Ascending aorta (tissue), 2 donors: Measurements from ENCODE around the gene AUTS2. TPM values are rescaled to one million over a fixed set of nuclear protein-coding genes. Genes with fewer than 3 reads are reported as not detected.

Experiments
- DNase-seq, 2 donors: peaks; one replicate each; pipeline ENCODE4 v3.0.0-alpha.2; 2019; ENCODE audit warnings: low spot score in 2 of 2
- H3K27ac ChIP-seq, 2 donors: fragments of 200-600 bp; sonication (generic); one replicate each; pipeline ENCODE4 v1.5.1; 2016 to 2017; ENCODE audit warnings: mild to moderate bottlenecking in 1 of 2
- H3K27me3 ChIP-seq: fragments of 200-600 bp; sonication (generic); one replicate; pipeline ENCODE4 v1.5.1; 2017
- H3K36me3 ChIP-seq, 2 donors: fragments of 200-600 bp; sonication (generic); one replicate each; pipeline ENCODE4 v1.5.1; 2016
- H3K4me1 ChIP-seq, 2 donors: fragments of 200-600 bp; sonication (generic); one replicate each; pipeline ENCODE4 v1.5.1; 2016 to 2017; ENCODE audit warnings: mild to moderate bottlenecking in 1 of 2
- H3K4me3 ChIP-seq, 2 donors: fragments of 200-600 bp; sonication (generic); one replicate each; pipeline ENCODE4 v1.5.1; 2016 to 2017; ENCODE audit warnings: mild to moderate bottlenecking in 1 of 2
- H3K9me3 ChIP-seq, 2 donors: fragments of 200-600 bp; sonication (generic); one replicate each; pipeline ENCODE4 v1.5.1; 2016
- intact Hi-C: fragments of 100-400 bp; cut with DNase I; formaldehyde crosslinking; loops from one replicate; pipeline ENCODE4 v1.15.1; 2023
- total RNA-seq: library from RNA; depleted of rRNA; stranded (reverse); fragments of >200 nt; gene quantifications from one replicate; pipeline ENCODE4 v1.1.0, GENCODE V29; 2016
- TF ChIP-seq, protein P1 (sequence below), 3 experiments: fragments of 200-600 bp in 2 of 3; fragments of 450-650 bp in 1 of 3; sonication (generic) in 2 of 3; IDR thresholded peaks; one replicate each; pipeline ENCODE4 v1.5.1; 2016 to 2019; ENCODE audit warnings: antibody characterized with exemption in 3 of 3, mild to moderate bottlenecking in 1 of 3, moderate library complexity in 1 of 3

Gene AUTS2
- total RNA-seq, 1 donor from 2014 or later = 90.4 TPM

DNA sequence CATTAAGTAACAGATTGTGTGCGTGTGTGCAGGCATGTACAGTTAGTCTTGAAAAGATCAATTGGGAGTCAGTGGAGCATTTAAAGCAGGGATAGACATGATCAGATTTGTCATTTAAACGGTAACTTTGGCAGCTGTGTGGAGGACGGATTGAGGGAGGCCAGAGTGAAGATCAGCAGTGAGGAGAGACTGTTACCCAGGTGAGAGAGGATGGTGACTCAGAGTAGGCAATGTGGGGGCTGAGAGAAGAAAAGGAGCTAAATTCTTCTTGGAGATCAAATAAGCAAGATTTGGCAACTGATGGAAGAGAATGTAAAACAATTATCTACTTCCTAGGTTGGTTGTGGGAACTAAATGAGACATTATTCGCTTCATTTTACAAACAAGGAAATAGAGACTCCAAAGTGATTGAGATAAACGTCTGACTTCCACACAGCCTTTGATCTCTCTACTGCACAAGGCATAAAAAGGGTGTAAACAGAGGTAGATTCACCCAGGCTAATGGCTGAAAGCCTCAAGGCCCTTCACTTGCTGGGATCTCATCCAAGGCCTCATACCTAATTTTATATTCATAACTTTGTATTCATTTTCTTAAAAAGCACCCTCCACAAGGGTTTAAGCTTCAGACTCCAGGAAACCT is 868.6 kb downstream of the AUTS2 start:
- no peaks in the 10 kb centered on the region for H3K4me1 ChIP-seq
- H3K4me3 ChIP-seq = no peak overlapping the region
- no peak overlapping the region for H3K27ac ChIP-seq
- intact Hi-C loops = no loop called here
- H3K27me3 ChIP-seq = no peaks in the 10 kb centered on the region
- no peaks in the 10 kb centered on the region for H3K9me3 ChIP-seq
- no peak for DNase-seq
- TF ChIP-seq, protein P1, sequence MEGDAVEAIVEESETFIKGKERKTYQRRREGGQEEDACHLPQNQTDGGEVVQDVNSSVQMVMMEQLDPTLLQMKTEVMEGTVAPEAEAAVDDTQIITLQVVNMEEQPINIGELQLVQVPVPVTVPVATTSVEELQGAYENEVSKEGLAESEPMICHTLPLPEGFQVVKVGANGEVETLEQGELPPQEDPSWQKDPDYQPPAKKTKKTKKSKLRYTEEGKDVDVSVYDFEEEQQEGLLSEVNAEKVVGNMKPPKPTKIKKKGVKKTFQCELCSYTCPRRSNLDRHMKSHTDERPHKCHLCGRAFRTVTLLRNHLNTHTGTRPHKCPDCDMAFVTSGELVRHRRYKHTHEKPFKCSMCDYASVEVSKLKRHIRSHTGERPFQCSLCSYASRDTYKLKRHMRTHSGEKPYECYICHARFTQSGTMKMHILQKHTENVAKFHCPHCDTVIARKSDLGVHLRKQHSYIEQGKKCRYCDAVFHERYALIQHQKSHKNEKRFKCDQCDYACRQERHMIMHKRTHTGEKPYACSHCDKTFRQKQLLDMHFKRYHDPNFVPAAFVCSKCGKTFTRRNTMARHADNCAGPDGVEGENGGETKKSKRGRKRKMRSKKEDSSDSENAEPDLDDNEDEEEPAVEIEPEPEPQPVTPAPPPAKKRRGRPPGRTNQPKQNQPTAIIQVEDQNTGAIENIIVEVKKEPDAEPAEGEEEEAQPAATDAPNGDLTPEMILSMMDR (IDR thresholded peaks at IDR 0.05) = no peak
- no peaks in the 10 kb centered on the region for H3K36me3 ChIP-seq

DNA sequence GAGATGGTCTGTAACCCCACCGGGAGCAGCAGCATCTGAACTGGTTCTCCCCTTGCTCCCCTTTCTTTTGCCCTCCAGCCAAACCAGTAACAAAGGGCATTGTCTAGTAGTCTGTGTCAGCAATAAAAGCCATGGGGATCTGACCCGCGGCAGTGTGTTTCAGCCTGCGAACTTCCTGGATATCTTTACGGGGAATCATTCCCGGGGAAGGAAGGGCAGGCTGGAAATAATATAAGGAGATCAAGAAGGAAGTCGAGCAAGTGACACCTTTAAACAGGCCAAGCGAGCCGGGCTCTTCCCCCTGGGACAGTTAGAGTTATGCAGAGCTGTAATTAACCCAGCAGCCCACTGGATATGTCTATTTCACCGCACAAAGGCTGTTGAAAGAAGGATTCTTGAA is 872.5 kb downstream of the AUTS2 start:
- no peak for DNase-seq
- Histone ChIP-seq H3K27me3 (no peaks in the 10 kb centered on the region), H3K4me1 (no peaks in the 10 kb centered on the region), H3K27ac (no peak overlapping the region), H3K4me3 (no peak overlapping the region), H3K9me3 (no peaks in the 10 kb centered on the region), H3K36me3 (no peaks in the 10 kb centered on the region)
- intact Hi-C loops = no loop called here
- TF ChIP-seq, protein P1 (IDR thresholded peaks at IDR 0.05) = no peak

DNA sequence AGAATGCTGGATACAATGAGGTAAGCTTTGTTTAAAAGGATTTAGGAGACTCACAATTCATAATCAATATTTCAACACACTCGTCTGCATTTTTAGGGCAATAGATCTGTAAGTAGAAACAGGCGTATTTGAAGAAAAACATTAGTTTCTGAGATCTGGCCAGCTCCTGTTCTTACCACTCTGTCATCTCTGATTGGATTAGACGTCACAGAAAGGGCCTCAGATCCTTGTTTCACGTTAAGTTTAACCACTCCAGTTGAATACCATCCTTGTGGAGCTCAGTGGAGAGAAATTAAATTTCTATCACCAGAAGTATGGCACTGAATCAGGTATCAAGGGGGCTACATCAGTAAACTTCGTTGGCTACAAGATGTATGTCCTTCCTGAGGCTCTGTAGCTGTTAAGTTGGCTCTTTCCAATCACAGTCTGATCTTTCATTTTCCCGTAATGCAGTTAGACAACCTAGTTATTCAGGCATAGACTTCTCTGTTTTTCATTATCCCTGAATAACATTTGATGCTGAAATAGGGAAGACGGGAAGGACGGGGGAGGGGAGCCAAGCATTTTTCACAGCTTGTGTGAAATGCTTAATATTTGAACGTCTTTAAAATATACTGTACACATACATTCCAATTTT is 874.4 kb downstream of the AUTS2 start:
- DNase-seq = no peak
- intact Hi-C loops = no loop called here
- TF ChIP-seq, protein P1 (IDR thresholded peaks at IDR 0.05) = no peak

DNA sequence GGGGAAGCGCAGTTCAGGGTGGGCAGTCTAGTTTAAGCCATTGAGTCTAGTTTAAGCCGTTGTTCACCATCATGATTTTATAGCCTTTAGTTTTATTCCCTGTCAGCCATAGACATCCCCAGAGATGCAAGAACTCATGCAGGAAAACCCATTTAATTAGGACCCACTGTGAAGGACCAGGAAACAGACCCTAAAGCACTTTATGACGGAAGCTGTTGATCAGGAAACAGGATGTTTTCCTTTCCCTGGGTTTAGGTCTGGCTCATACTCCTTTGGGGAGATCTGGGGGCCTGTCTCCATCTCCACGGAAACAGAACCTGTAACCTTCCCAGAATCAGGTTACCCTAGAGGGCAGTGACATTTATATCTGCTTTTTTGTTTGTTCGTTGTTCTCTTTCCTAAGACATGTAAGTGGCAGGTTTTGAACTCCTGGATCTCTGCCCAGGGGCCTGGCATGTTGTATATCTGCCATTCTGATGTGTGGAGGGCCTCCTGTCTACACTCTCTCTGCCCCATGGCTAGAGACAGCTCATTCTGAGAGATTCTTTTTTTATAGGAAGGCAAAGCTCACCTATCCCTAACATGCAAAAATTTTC is 876.5 kb downstream of the AUTS2 start:
- Histone ChIP-seq H3K9me3 (no peaks in the 10 kb centered on the region), H3K36me3 (no peaks in the 10 kb centered on the region), H3K27ac (no peak overlapping the region), H3K4me3 (no peak overlapping the region), H3K27me3 (no peaks in the 10 kb centered on the region), H3K4me1 (peaks cover 0 to 3% of the 10 kb centered on the region in 2 donors)
- TF ChIP-seq, protein P1 (IDR thresholded peaks at IDR 0.05) = no peak
- intact Hi-C loops = no loop called here
- no peak for DNase-seq

More for the DNA sequence above, 874.4 kb downstream of the AUTS2 start:
- Histone ChIP-seq H3K36me3 (no peaks in the 10 kb centered on the region), H3K27me3 (no peaks in the 10 kb centered on the region), H3K4me3 (no peak overlapping the region), H3K4me1 (peaks cover 0 to 3% of the 10 kb centered on the region in 2 donors), H3K27ac (no peak overlapping the region), H3K9me3 (no peaks in the 10 kb centered on the region)

DNA sequence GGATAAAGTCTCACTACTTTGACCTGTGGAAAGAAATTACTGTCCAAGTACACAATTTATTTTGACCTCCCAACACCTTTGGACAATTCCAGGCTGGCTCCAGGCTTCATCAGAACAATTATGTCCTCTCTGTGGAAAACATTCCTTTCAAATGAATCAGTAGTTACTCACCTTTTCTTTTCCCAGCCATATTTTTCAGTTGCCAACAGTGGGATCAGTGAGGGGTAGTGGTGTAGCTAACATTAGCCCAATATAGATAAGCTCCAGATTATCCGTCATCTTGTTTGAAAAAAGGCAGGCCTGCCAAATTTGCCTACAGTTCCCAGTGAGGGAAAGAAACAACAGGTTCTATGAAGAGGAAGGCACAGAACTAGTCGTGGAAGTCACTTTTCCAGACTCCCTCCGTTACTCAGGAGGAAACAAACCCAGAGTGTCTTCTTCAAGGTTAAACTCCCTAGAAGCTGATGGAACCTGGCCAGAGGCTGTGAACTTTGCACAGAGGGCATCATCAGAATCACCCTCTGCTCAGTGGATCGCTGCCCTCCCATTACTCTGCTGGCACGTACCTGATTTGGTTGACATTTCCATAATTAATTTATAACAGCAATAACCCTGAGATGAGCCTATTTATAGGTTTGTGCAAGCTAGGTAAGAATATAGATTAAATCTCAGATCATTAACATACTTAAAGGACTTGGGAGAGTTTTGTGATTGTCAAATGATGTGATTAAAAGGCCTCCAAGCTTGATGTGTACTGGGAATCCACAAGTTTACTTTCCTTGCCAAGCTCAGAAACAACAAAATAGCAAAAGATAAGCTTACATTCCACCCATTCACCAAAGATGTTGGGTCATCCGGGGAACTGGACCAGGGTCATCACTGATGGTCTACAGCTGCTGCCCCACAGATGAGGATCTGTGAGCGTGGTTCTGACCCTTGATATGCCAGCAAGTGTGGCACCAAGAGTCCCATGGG is 879.0 kb downstream of the AUTS2 start:
- DNase-seq = no peak
- Histone ChIP-seq H3K27me3 (no peaks in the 10 kb centered on the region), H3K4me1 (peaks cover 0 to 3% of the 10 kb centered on the region in 2 donors), H3K4me3 (no peak overlapping the region), H3K9me3 (no peaks in the 10 kb centered on the region), H3K36me3 (no peaks in the 10 kb centered on the region), H3K27ac (no peak overlapping the region)
- TF ChIP-seq, protein P1 (IDR thresholded peaks at IDR 0.05) = no peak
- intact Hi-C loops = no loop called here
